VCaP (cell line): ENCODE results near the gene SYNGR1.

Experiments used
- H3K27ac ChIP-seq: fragments of 450-650 bp; 2 replicates; pipeline ENCODE4 v1.5.1; 2017
- TF ChIP-seq, protein P1 (sequence below): fragments of 450-650 bp; conservative IDR thresholded peaks from 2 replicates; pipeline ENCODE4 v1.5.1; 2017; ENCODE audit warnings: mild to moderate bottlenecking, moderate library complexity

Gene SYNGR1

DNA sequence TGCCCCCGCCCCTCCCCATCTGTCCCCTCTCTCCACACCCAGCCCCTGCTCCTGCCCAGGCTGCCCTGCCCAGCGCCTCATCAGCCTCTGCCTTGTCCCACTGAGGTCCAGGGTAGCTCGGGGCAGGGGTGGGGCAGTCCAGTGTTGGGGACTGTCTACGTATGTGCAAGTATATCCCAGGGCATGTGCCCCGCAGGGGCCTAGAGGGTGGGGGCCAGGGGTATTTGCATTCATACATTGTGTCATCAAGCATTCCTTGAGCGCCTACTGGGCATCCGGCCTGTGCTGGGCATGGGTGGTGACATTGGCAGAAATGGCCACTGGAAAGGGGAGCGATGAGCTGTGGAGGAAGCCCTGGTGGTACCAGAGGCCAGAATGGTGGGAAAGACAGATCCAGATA, 32.1 kb downstream of the SYNGR1 start:
- TF ChIP-seq, protein P1, sequence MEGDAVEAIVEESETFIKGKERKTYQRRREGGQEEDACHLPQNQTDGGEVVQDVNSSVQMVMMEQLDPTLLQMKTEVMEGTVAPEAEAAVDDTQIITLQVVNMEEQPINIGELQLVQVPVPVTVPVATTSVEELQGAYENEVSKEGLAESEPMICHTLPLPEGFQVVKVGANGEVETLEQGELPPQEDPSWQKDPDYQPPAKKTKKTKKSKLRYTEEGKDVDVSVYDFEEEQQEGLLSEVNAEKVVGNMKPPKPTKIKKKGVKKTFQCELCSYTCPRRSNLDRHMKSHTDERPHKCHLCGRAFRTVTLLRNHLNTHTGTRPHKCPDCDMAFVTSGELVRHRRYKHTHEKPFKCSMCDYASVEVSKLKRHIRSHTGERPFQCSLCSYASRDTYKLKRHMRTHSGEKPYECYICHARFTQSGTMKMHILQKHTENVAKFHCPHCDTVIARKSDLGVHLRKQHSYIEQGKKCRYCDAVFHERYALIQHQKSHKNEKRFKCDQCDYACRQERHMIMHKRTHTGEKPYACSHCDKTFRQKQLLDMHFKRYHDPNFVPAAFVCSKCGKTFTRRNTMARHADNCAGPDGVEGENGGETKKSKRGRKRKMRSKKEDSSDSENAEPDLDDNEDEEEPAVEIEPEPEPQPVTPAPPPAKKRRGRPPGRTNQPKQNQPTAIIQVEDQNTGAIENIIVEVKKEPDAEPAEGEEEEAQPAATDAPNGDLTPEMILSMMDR: no peak
- H3K27ac ChIP-seq: no peak overlapping the region

DNA sequence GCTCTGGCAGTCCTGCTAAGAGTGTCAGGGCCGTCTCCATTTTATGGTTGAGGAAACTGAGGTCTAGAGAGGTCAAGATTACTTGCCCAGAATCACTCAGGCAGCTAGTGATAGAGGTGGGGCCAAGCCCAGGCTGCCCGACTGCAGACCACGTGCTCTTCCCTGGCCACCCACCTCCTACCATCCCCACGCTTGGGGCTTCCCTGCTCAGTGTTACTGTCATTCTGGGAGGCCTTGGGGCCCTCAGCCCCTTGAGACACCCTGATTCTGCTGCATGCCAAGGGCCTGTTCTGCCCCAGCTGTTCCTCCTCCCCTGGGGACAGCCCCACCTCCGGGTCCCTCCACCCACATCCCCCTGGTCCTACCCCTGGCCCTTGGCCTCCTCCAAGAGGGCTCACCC, 32.6 kb downstream of the SYNGR1 start:
- TF ChIP-seq, protein P1: no peak

DNA sequence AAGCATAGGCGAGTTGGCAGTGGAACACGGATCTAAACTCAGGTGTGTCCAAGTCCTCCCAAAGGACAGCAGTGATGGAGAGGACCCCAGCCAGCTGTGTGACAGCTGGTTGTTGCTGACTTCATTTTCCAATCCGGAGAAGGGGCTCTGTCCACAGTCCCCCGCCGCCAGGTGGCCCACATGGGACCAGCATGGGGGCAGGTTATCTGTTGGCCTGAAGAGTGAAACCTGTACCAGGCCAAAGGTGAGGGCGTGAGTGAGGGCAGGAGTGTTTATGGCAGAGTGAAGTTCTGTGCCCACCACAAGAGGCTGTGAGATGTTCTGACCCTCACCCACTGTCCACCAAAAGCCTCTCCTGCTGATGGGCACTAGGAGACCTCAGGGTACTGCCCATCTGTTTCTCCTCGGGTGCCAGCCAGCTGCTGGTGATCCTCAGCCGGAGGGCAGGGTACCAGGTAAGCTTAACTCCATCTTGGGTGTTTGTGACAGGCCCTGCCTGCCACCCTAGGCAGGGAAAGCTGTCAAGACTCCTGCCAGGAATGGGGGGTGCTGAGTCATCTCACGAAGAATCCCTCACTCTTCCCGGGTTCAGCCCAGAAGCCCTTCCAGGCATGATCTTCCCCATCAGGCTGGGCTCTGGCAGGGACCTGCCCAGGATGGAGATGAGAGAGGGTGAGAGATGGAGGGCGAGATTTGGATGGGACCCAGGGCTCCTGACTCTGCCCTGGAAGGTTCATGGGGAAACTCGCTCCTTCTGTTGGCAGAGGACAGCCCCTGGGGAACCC, 34.2 kb downstream of the SYNGR1 start:
- H3K27ac ChIP-seq: no peak overlapping the region
- TF ChIP-seq, protein P1: no peak

More for the DNA sequence above, 32.6 kb downstream of the SYNGR1 start:
- H3K27ac ChIP-seq: no peak overlapping the region

DNA sequence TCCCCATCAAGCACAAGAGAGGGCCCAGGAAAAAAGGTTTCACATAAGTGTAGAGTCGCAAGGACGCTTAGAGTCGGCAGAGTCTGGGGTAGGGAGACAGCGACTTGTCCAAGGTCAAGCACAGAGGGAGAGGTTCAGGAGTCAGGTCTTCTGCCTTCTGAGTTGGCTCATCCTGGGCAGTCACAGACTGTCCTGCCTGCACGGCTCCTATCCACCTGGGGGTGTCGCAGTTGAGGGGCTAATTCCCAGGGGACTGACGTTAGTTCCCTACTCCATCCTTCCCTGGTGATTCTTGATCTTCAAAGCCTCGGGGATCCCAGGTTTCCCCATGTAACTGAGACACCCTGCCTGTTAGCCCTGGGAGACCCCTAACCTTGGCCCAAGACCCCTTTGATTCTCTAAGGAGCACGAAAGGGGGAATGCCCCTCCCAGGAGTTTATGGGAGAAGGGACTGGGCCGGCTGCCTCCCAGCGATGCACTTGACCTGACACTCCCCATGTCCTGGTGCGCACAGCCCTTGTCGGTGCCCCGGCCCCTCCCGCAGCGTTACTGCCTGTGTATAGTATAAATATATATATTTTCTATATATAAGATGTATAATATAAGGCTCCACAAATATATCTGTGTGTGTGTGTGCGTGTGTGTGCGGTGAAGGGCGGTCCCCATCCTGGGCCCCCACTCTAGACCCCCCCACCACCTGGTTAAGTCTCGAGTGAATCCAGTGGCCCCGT, 35.1 kb downstream of the SYNGR1 start:
- no peak overlapping the region for H3K27ac ChIP-seq

DNA sequence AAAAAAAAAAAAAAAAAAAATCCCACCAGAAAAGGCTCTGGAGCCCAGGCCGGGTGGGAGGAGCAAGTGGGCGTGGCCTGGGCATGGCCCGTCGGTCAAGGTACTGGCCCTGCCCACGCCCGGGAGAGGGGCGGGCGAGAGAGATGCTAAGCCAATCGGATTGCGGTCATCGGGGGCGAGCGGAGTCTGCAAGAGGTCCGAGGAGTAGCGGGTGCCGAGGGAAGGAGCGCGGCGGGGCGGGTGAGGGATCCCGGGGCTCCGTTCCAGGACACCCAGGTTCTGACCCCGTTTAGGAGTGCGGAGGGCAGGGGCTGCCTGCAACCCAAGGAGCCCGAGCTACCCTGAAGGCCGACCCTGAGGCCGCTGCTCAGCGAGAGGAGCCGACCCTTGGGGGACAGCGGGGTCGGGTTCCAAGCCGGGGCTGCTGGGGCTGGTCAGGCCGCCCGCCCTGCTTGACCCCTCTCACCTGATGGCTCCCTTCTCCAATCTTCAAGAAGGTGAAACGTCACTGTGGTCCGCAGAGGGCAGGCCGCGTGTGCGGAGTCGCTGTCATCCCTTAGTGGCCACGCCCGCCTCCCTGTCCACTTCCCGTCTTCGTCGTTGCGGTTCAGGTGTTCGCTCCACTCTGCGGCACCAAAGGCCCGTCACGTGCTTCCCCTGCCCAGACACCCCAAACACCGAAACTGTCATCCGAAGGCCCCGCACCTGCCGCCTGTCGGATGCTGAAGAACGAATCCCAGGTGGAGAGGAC, 38.6 kb downstream of the SYNGR1 start:
- H3K27ac ChIP-seq: no peak overlapping the region
- TF ChIP-seq, protein P1: no peak

More for the DNA sequence above, 35.1 kb downstream of the SYNGR1 start:
- TF ChIP-seq, protein P1: no peak

DNA sequence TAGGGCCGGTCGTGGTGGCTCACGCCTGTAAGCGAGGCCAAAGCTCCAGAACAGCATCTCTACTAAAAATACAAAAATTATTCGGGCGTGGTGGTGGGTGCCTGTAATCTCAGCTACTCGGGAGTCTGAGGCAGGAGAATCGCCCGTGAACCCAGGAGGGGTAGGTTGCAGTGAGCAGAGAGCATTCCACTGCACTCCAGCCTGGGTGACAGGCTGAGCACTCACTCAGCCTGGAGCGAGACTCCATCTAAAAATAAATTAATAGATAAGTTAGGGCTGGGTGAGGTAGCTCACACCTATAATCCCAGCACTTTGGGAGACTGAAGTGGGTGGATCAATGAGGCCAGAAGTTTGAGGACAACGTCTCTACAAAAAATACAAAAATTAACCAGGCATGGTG, 39.6 kb downstream of the SYNGR1 start:
- H3K27ac ChIP-seq: no peak overlapping the region
- TF ChIP-seq, protein P1: no peak
